Activated T-cell treated with anti-CD3 and anti-CD28 coated beads, Interleukin-2, amount 50 U/mL, for 24 hours (primary cell): ENCODE data around the gene C1orf226.

Experiments used
- DNase-seq: peaks from one replicate; pipeline ENCODE4 v3.0.0-alpha.2; 2020
- H3K27ac Mint-ChIP-seq: 2 replicates; pipeline ENCODE4 v1.8.0; 2020; ENCODE audit warnings: mild to moderate bottlenecking, mixed read lengths
- H3K27me3 Mint-ChIP-seq: 2 replicates; pipeline ENCODE4 v1.8.0; 2020; ENCODE audit warnings: mixed read lengths
- H3K36me3 Mint-ChIP-seq: 2 replicates; pipeline ENCODE4 v1.8.0; 2020; ENCODE audit warnings: low read depth, mixed read lengths
- H3K4me1 Mint-ChIP-seq: 2 replicates; pipeline ENCODE4 v1.8.0; 2020; ENCODE audit warnings: low read depth, mixed read lengths
- H3K4me3 Mint-ChIP-seq: 2 replicates; pipeline ENCODE4 v1.8.0; 2020; ENCODE audit warnings: mild to moderate bottlenecking, moderate library complexity, mixed read lengths
- H3K9me3 Mint-ChIP-seq: 2 replicates; pipeline ENCODE4 v1.8.0; 2020; ENCODE audit warnings: mixed read lengths

Gene C1orf226

DNA sequence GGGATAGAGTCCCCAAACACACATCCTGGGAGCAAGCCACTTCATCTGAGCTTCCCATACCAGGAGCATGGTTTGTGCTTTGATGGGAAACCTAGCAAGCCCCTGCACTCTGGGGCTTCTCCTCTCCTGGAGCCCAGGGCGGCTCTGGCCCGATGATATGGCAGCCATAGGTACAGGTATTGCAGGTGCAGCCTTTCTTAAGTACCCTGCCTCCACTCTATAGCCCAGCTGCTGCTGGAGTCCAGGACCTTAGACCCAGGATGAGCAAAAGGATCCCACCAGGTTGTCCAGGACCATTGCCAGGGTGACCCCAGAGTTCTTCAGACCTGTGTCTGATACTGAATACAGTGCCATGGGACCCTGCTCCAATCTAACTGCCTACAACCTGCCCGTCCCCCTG is 4.2 kb downstream of the C1orf226 start:
- H3K4me1 Mint-ChIP-seq = no peaks in the 10 kb centered on the region
- H3K27ac Mint-ChIP-seq = no peak overlapping the region
- DNase-seq = no peak
- peaks cover 20% of the 10 kb centered on the region for H3K27me3 Mint-ChIP-seq
- no peaks in the 10 kb centered on the region for H3K36me3 Mint-ChIP-seq
- H3K9me3 Mint-ChIP-seq = no peaks in the 10 kb centered on the region
- H3K4me3 Mint-ChIP-seq = no peak overlapping the region

- H3K9me3 Mint-ChIP-seq = no peaks in the 10 kb centered on the region
- H3K36me3 Mint-ChIP-seq = no peaks in the 10 kb centered on the region
- H3K27me3 Mint-ChIP-seq = peaks cover 20% of the 10 kb centered on the region
- H3K4me3 Mint-ChIP-seq = no peak overlapping the region
- H3K4me1 Mint-ChIP-seq = no peaks in the 10 kb centered on the region
- no peak overlapping the region for H3K27ac Mint-ChIP-seq
- DNase-seq = no peak
Observed at GRCh38 chr1:162386292-162387225, 5.0 kb downstream of the C1orf226 start.

DNA sequence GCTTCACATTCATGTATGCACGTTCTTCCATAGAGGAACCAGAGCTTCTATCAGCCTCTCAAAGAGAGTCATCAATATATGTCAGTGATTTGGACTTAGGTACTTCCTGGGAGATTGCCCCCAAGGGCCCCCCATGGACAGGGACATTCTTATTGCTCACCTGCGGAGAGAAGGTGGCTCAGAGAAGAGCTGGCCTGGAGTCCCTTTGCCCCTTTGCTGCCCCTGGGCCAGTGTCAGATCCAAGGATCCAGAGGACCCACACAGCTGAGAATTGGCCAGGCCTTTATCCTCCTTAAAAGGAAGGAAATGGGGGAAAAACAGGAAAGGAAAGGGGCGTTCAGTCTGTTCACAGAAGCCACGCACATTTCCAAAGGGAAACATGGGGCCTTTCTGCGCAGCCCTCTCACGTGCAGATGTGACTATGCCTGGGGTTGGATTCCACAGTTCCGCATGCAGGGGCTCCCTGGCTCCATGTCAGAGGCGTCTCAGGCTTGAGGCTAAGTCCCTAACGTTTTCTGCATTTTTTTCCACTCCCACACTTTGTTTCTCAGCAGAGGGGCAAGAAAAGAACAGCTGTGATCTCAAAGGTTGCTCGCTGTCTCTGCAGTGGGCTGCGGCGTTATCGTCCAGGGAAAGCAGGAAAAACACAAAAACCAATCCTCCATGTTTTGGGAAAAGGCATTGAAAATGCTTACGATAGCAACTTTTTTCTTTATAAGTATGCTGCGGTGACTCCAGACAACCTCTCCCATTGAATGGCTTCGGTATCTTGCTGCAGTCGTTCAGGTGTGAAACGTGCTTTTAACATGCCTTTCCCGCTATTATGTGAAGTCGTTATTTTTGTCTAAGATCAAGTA is 5.9 kb downstream of the C1orf226 start:
- no peaks in the 10 kb centered on the region for H3K4me1 Mint-ChIP-seq
- H3K4me3 Mint-ChIP-seq = no peak overlapping the region
- peaks cover 20% of the 10 kb centered on the region for H3K27me3 Mint-ChIP-seq
- no peaks in the 10 kb centered on the region for H3K36me3 Mint-ChIP-seq
- H3K9me3 Mint-ChIP-seq = no peaks in the 10 kb centered on the region
- DNase-seq = no peak
- H3K27ac Mint-ChIP-seq = no peak overlapping the region

DNA sequence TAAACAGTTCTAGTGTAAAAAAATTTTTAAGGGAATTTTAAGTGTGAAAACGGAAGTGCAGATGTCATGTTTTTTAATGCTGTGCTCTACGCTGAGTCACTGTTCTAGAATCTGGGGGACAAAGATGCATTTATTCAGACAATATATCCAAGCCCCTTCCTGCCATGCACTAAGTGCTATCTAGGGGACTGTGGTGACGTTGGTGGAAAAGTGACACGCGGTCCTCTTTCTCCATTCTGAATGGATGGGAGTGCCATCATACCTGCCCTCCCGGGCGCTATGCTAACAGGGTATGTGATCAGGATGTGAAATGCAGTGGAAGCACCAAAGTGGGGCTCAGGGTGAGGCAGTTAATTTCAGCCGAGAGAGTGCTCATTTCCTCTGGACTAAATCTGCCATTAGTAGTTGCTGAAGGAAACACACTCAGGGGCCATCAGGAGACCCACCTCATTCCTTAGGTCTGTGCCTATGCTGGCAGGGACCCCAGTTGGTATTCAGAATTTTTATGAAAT is 6.6 kb downstream of the C1orf226 start:
- no peaks in the 10 kb centered on the region for H3K4me1 Mint-ChIP-seq
- no peak overlapping the region for H3K27ac Mint-ChIP-seq
- H3K36me3 Mint-ChIP-seq = no peaks in the 10 kb centered on the region
- H3K4me3 Mint-ChIP-seq = no peak overlapping the region
- peaks cover 20% of the 10 kb centered on the region for H3K27me3 Mint-ChIP-seq
- no peaks in the 10 kb centered on the region for H3K9me3 Mint-ChIP-seq
- DNase-seq = no peak

DNA sequence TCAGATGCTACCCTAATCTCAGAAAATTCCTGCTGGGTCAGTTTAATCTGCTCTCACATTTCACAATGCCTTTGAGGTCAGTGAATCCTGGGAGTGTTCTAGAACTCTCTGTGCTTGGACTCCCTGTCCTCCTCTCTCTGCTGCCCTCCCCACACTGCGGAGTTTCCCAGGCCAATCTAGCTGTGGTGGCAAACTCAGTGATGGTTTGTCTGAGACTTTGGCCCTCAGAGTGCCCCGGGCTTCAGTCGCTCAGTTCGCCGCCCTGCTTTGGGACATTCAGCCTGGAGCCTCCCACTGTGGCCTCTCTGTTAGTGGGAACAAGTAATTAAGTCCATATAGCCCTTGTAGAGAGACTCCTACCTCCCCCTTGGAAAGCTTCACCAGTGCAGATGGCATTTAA is 7.1 kb downstream of the C1orf226 start:
- Mint-ChIP-seq H3K27me3 (peaks cover 20% of the 10 kb centered on the region), H3K27ac (no peak overlapping the region), H3K9me3 (no peaks in the 10 kb centered on the region), H3K36me3 (no peaks in the 10 kb centered on the region), H3K4me1 (no peaks in the 10 kb centered on the region), H3K4me3 (no peak overlapping the region)
- DNase-seq = no peak

GRCh38 chr1:162389021-162389818 is 7.7 kb downstream of the C1orf226 start:
- no peaks in the 10 kb centered on the region for H3K36me3 Mint-ChIP-seq
- DNase-seq = no peak
- H3K27me3 Mint-ChIP-seq = peaks cover 20% of the 10 kb centered on the region
- H3K27ac Mint-ChIP-seq = no peak overlapping the region
- H3K4me3 Mint-ChIP-seq = no peak overlapping the region
- H3K9me3 Mint-ChIP-seq = no peaks in the 10 kb centered on the region
- no peaks in the 10 kb centered on the region for H3K4me1 Mint-ChIP-seq

DNA sequence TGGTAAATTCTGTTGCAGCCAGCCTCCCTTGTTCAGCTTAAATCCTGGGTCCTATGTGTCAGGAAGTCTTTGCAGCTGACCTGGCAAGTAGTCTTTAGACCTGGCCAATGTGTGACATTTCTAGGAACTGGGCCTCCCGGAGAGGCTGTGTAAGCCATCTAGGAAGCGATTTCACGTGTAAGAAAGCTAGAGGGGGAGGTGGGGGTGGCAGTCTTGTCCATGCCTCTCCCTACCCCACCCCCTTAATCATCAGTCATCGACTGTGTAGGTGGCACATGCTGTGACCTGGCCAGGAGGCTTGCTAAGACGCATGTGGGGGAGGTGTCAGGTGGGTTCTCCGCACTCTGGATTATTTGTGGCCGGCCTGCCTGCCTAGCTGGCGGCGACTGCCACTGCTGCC is 8.4 kb downstream of the C1orf226 start:
- Mint-ChIP-seq H3K27me3 (peaks cover 20% of the 10 kb centered on the region), H3K4me1 (no peaks in the 10 kb centered on the region), H3K27ac (no peak overlapping the region), H3K36me3 (no peaks in the 10 kb centered on the region), H3K4me3 (no peak overlapping the region), H3K9me3 (no peaks in the 10 kb centered on the region)
- DNase-seq = no peak

DNA sequence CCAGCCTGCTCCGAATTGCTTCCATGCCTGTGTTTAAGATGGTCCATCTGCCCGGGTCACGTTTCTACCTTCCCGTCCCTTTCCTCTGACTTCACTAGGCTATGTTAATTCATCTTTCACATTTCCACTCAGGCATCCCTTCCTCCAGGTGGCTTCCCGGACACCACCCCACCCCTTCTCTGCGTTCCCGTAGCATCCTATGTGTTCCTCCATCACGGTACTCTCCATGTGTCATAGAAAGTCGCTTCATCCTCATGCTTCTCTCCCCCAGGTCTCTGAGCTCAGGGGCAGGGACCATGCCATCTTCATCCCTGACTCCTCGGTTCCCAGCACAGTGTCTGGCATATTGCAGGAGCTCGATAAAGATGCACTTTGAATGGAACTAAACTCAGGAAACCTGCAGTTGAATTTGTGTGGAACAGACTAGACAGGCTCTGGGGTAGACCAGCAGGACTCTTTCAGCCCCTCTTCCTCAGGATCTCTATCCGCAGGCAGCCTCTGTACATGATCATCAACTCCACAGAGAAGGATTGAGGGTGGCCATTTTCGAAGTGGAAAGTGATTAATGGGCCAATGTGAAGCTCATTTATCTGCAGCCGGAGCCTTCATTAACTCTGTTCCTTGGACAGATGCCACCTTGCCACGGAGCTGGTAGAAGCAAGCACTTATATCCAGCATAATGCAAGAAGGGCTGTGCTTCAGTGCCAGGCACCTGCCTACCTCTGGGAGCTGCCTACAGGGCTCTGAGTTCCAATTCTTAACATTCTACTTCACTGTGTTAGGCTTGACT is 9.1 kb downstream of the C1orf226 start:
- no peak overlapping the region for H3K4me3 Mint-ChIP-seq
- H3K9me3 Mint-ChIP-seq = no peaks in the 10 kb centered on the region
- no peaks in the 10 kb centered on the region for H3K36me3 Mint-ChIP-seq
- DNase-seq = no peak
- H3K27me3 Mint-ChIP-seq = peaks cover 20% of the 10 kb centered on the region
- H3K27ac Mint-ChIP-seq = no peak overlapping the region
- H3K4me1 Mint-ChIP-seq = no peaks in the 10 kb centered on the region

- no peak for DNase-seq
Observed at GRCh38 chr1:162391790-162392563, 10.4 kb downstream of the C1orf226 start.

GRCh38 chr1:162396201-162396906 is 14.8 kb downstream of the C1orf226 start:
- H3K4me3 Mint-ChIP-seq = no peak overlapping the region
- H3K4me1 Mint-ChIP-seq = no peaks in the 10 kb centered on the region
- H3K9me3 Mint-ChIP-seq = no peaks in the 10 kb centered on the region
- DNase-seq = no peak
- H3K36me3 Mint-ChIP-seq = no peaks in the 10 kb centered on the region
- peaks cover 17% of the 10 kb centered on the region for H3K27me3 Mint-ChIP-seq
- no peak overlapping the region for H3K27ac Mint-ChIP-seq

More at GRCh38 chr1:162391790-162392563, 10.4 kb downstream of the C1orf226 start:
- H3K4me3 Mint-ChIP-seq = no peak overlapping the region
- H3K27me3 Mint-ChIP-seq = peaks cover 29% of the 10 kb centered on the region
- no peak overlapping the region for H3K27ac Mint-ChIP-seq
- no peaks in the 10 kb centered on the region for H3K36me3 Mint-ChIP-seq
- no peaks in the 10 kb centered on the region for H3K4me1 Mint-ChIP-seq
- H3K9me3 Mint-ChIP-seq = no peaks in the 10 kb centered on the region

- Mint-ChIP-seq H3K4me1 (no peaks in the 10 kb centered on the region), H3K36me3 (no peaks in the 10 kb centered on the region), H3K4me3 (no peak overlapping the region), H3K27me3 (peaks cover 22% of the 10 kb centered on the region), H3K9me3 (no peaks in the 10 kb centered on the region), H3K27ac (no peak overlapping the region)
- DNase-seq = no peak
Observed at GRCh38 chr1:162397039-162397448, 15.5 kb downstream of the C1orf226 start.

DNA sequence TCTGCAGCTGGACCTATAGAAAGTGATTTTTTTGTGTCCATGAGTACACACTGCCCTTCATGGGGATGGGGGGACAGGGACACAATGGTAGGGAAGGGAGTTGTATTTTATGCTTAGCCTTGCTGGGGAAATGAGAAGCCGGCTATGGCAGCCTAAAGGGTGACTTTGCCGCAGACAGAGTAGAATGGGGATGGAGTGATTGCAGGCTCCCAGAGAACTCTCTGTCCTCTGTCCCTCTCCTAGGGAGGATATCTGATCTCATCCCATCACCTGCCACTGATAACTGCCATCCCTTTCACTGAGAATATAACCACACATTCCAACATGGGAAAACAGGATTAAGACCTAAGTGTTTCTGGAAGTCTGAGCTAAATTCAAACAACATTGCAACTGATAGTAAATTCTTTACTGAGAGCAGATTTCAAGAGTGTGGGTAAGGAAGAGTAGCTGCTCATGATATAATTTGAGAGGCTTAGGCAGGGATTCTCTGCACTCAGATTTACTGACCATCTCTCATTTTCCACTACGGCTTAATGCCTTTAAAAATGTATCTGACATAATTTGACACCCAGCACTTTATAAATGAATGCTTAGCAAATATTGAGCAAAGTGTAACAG is 16.5 kb downstream of the C1orf226 start:
- H3K27ac Mint-ChIP-seq = no peak overlapping the region
- H3K4me1 Mint-ChIP-seq = no peaks in the 10 kb centered on the region
- H3K27me3 Mint-ChIP-seq = peaks cover 28% of the 10 kb centered on the region
- no peaks in the 10 kb centered on the region for H3K36me3 Mint-ChIP-seq
- H3K9me3 Mint-ChIP-seq = no peaks in the 10 kb centered on the region
- no peak for DNase-seq
- no peak overlapping the region for H3K4me3 Mint-ChIP-seq
